ENCODE measurements around the gene DDAH1. TPM values are rescaled to one million over a fixed set of nuclear protein-coding genes. Genes with fewer than 3 reads are reported as not detected.

Gene DDAH1
- total RNA-seq, 4 donors from 2014 or later, result 8.3 to 21.1 (median 13.3) TPM

DNA sequence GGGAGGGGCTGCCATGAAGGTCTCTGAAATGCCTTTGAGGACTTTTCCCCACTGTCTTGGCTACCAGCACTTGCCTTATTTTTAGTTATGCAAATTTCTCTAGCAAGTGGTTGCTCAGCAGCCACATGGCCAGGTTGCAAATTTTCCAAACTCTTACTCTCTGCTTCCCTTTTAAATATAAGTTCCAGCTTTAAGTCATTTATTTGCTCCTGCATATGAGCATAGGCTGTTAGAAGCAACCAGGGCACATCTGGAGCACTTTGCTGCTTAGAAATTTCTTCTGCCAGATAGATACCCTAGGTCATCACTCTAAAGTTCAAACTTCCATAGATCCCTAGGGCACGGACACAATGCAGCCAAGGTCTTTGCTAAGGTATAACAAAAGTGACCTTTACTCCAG lies 44.8 kb downstream of the DDAH1 start:
- WGBS, 2 donors, result 40 to 59% methylated on average over 1 of the region's 1 CpG
- TF ChIP-seq POLR2A (IDR thresholded peaks at IDR 0.05), result no peak
- TF ChIP-seq, protein P1, sequence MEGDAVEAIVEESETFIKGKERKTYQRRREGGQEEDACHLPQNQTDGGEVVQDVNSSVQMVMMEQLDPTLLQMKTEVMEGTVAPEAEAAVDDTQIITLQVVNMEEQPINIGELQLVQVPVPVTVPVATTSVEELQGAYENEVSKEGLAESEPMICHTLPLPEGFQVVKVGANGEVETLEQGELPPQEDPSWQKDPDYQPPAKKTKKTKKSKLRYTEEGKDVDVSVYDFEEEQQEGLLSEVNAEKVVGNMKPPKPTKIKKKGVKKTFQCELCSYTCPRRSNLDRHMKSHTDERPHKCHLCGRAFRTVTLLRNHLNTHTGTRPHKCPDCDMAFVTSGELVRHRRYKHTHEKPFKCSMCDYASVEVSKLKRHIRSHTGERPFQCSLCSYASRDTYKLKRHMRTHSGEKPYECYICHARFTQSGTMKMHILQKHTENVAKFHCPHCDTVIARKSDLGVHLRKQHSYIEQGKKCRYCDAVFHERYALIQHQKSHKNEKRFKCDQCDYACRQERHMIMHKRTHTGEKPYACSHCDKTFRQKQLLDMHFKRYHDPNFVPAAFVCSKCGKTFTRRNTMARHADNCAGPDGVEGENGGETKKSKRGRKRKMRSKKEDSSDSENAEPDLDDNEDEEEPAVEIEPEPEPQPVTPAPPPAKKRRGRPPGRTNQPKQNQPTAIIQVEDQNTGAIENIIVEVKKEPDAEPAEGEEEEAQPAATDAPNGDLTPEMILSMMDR (IDR thresholded peaks at IDR 0.05), result no peak
- H3K4me3 ChIP-seq (ENCODE audit: low read depth, poor library complexity, severe bottlenecking), result no peak overlapping the region
- intact Hi-C loops (cut with DNase I; ENCODE audit: low total_unique reads), result no loop called here
- DNase-seq (ENCODE audit: low spot score in 2 of 2), result no peak

DNA sequence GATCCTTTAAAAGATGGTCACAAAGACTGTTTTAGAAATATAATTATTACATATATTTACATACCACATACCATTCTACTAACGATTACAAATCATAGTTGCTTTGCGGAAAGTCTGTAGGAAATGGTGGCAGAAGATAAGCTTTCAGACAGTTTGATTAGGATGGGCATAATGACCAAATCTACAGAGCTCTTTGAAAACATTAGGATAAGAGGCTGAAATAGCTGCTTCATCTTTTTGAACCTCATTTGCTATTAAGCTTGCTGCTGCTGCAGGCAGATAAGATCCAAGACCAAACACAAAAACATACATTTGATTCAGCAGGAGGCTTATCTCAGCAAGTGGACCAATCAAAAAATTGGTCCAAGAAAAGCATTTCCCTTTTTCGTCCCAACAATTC lies 47.1 kb downstream of the DDAH1 start:
- 82 to 90% methylated on average over 3 of the region's 3 CpGs for WGBS, 2 donors
- H3K4me3 ChIP-seq (ENCODE audit: low read depth, poor library complexity, severe bottlenecking), result no peak overlapping the region
- TF ChIP-seq, protein P1 (IDR thresholded peaks at IDR 0.05), result no peak
- TF ChIP-seq POLR2A (IDR thresholded peaks at IDR 0.05), result no peak
- intact Hi-C loops (cut with DNase I; ENCODE audit: low total_unique reads), result no loop called here
- DNase-seq (ENCODE audit: low spot score in 2 of 2), result no peak

DNA sequence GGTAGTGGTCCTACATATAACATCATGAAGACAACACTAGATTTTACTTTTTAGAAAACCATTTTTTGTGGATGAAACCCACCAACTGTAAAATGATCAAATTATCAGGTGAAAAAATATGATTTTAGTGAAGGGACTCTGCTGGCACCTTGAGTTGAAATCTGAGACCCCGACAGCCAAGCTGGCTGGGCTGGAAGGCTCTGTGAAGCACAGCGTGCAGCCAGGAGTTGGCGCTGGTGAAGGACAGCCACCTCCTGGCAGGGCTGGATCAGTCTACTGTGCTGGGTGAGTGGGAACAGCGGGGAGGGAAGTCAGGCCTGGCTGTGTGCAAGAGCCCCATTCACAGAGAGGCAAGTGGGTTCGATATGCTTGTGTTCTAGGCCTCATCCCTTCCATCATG lies 47.9 kb downstream of the DDAH1 start:
- 69 to 80% methylated on average over 5 of the region's 5 CpGs for WGBS, 2 donors
- H3K4me3 ChIP-seq (ENCODE audit: low read depth, poor library complexity, severe bottlenecking), result no peak overlapping the region
- TF ChIP-seq, protein P1 (IDR thresholded peaks at IDR 0.05), result no peak
- no peak for TF ChIP-seq POLR2A (IDR thresholded peaks at IDR 0.05)
- DNase-seq (ENCODE audit: low spot score in 2 of 2), result no peak
- intact Hi-C loops (cut with DNase I; ENCODE audit: low total_unique reads), result no loop called here

DNA sequence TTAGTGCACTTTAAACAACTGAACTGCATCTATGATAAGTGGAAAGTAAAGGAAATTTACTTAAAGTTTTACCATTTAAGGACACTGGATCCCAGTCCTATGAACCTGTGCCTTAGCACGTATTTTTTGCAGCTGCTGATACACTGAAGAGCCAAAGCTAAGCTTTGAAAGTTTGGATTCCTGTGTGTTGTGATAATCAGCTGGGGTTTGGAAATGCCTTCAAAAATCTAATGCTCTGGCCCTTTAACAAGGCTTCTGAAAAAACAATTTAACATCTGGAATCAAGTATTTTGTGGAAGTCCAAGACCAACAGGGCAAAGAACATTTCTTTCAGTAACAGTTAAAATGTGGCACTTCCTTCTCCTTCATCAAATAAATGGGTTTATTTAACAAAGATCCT lies 51.8 kb downstream of the DDAH1 start:
- DNase-seq (ENCODE audit: low spot score in 2 of 2), result no peak
- H3K4me3 ChIP-seq (ENCODE audit: low read depth, poor library complexity, severe bottlenecking), result no peak overlapping the region
- TF ChIP-seq, protein P1 (IDR thresholded peaks at IDR 0.05), result no peak
- TF ChIP-seq POLR2A (IDR thresholded peaks at IDR 0.05), result no peak
- intact Hi-C loops (cut with DNase I; ENCODE audit: low total_unique reads), result no loop called here
- 71 to 77% methylated on average over 1 of the region's 1 CpG for WGBS, 2 donors

DNA sequence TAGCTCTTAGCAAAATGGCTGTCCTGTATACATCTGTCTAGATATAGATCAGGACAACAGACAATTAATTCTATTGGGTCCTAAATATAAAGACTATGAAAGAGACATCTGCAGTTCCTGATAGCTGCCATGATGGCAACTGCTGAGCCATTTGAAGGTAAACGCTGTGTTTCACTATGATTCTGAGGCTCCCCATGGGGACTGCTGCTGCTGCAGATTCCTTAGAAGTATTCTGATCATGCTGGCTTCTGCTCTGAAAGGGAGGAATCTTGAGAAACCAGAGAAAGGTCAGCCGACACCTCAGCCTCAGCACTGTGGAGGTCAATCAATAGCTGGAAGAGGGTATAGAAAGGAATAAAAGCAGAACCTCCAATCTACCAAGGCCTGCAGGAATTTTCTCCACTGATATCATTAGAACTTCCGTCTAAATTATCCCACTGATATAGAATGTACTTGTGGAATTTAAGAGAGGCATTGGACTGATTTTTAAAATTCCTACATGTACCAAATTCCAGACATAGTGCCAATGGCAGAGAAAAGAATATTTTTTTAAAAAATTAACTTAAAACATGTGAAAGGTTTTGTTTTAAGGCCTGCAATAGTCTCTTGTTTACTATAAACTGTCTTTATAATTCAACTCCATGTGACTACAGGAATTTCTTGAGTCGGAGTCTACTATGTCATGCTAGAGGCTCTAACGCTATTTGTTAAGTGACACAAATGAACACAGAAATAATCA lies 53.2 kb downstream of the DDAH1 start:
- intact Hi-C loops (cut with DNase I; ENCODE audit: low total_unique reads), result no loop called here
- no peak overlapping the region for H3K4me3 ChIP-seq (ENCODE audit: low read depth, poor library complexity, severe bottlenecking)
- no peak for DNase-seq (ENCODE audit: low spot score in 2 of 2)
- TF ChIP-seq, protein P1 (IDR thresholded peaks at IDR 0.05), result no peak
- no peak for TF ChIP-seq POLR2A (IDR thresholded peaks at IDR 0.05)
- WGBS, 2 donors, result 67 to 70% methylated on average over 5 of the region's 5 CpGs

DNA sequence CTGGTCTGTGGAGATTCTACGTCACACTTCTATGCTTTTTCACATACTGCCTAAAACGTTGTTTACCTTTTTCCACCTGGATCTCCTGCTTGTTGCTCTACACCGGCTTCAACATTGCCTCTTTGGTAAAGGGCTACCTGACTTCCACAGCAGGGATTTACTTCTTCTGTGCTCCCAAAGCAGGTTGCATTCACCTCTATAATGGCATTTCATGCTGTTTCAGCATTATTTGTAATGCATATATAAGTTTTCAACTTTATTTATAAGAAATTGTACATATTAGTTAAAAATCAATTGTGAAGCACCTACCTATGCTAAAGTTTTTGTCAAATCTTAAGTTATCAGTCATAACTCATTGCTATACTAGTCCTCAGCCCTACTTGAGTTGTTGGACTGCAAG lies 55.4 kb downstream of the DDAH1 start:
- H3K4me3 ChIP-seq (ENCODE audit: low read depth, poor library complexity, severe bottlenecking), result no peak overlapping the region
- no peak for DNase-seq (ENCODE audit: low spot score in 2 of 2)
- WGBS, 2 donors, result 87 to 90% methylated on average over 3 of the region's 3 CpGs
- intact Hi-C loops (cut with DNase I; ENCODE audit: low total_unique reads), result no loop called here
- TF ChIP-seq, protein P1 (IDR thresholded peaks at IDR 0.05), result no peak
- no peak for TF ChIP-seq POLR2A (IDR thresholded peaks at IDR 0.05)
